Activated CD4-positive, alpha-beta T cell treated with anti-CD3 and anti-CD28 coated beads for 48 hours (primary cell): ENCODE results near the gene FAM83D.
A peak's percentile ranks its signal among the peaks of the same experiment; 100 is the strongest.
"Not testable (repeated sequence)": the region's sequence is repeated elsewhere in the genome, so short reads cannot be mapped to it uniquely, and the experiment has no call there.

Experiments used
- DNase-seq: peaks from one replicate; pipeline ENCODE4 v3.0.0-alpha.2; 2020

The FAM83D gene

DNA sequence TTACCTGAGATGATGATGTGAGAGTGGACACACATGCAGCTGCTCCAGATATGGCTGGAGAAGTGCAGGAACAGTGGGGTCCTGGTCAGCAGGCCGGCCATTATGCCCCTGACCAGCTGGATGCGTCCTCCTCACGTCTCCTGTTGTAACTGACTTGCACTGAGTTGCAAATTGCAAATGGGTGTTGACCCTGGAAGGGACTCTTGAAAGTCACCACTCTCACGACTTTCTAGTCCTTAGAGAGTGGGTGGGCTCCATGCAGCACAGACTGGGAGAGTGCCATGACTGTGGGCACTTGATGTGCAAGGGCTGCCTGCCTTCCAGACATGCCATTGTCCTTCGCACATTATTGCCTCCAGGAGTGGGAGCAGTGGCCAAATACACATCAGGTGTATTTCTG, 10.8 kb downstream of the FAM83D start:
- no peak for DNase-seq

DNA sequence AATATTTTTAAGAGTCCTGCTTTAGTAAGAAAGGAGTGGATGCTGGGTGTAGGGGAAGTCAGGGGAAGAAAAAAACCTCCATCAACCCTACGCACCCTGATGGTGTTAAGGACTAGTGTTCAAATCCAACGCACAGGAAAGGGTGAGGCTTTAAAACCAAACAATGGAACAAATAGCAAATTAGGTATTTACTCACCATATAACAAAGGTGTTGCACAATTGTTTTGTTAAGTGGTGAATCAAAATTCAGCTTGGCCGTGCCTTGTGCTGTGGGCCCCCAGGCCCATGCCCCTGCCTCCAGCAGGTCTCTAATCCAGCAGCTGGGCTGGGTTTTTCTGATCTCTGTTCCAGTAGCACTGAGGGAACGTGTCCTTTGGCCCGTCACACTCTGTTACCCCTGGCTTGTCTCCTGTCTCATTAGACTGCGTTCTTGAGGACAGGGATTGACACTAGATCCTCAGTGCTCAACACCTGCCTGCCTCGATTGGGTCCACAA, 11.8 kb downstream of the FAM83D start:
- DNase-seq = no peak

GRCh38 chr20:38939686-38940085, 13.5 kb downstream of the FAM83D start:
- no peak for DNase-seq

- no peak for DNase-seq
Measured at GRCh38 chr20:38940644-38941043, 14.4 kb downstream of the FAM83D start.

DNA sequence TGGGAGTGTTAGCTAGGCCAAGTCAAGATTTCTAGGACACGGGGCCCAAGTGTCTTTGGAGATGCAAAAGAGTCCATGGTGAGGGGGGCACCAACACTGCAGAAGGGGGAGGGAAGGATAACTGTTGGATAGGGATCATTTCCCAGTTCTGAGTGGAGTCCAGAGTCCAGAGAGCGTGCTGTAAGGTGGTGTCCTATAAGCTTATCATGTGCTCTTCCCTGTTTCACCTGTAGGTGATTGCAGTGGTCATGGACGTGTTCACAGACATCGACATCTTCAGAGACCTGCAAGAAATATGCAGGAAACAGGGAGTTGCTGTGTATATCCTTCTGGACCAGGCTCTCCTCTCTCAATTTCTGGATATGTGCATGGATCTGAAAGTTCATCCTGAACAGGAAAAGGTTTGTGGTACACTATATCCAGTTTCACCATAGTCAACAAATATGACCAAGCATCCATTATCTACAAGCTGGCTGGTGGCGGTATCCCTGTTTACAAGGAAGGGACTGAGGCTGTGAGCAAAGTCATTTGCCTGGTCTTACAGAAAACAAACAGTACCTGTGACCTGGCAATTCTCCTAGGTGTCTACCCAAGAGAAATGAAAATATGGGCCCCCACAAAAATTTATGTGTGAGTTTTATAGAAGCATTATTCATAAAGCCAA, 15.6 kb downstream of the FAM83D start:
- DNase-seq = no peak

DNA sequence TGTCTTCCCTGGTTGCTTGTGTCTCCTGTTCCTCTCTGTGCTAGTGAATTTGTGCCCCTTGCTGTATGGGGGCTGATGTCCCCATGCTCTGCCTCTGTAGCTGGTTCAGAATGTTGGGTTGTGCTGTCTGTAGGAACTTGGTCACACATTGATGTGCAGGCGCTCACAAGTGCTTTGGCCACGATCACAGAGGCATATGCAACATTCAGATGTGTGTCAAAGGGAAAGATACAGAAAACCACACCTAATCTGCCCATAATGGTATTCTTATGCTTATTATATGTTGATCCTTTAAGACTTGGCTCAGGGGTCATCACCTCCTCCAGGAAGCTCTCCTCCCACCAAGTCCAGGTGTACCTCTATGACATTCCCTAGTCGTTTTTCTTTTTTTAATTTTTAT, 18.8 kb downstream of the FAM83D start:
- no peak for DNase-seq

DNA sequence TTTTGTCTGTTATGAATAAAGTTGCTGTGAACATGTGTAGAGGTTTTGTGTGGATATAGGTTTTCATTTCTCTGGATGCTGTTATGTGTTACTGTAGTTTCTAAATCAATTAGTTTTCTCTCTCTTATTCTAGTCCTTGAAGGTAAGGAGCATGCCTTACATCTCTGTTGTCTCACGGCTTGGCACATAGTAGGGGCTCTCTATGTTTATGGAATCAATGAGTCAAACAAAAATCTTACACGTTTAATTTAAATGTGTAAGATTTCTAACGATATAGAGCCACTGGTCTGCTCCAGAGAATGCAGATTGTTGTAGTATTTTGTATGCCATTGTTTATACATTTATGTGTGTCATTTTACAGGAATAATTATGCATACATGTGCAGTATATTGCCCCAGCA, 20.6 kb downstream of the FAM83D start:
- no peak for DNase-seq

GRCh38 chr20:38947931-38948362, 21.7 kb downstream of the FAM83D start:
- DNase-seq = no peak

GRCh38 chr20:38950254-38950653, 24.0 kb downstream of the FAM83D start:
- no peak for DNase-seq

- DNase-seq = no peak
Measured at GRCh38 chr20:38951611-38952010, 25.4 kb downstream of the FAM83D start.

DNA sequence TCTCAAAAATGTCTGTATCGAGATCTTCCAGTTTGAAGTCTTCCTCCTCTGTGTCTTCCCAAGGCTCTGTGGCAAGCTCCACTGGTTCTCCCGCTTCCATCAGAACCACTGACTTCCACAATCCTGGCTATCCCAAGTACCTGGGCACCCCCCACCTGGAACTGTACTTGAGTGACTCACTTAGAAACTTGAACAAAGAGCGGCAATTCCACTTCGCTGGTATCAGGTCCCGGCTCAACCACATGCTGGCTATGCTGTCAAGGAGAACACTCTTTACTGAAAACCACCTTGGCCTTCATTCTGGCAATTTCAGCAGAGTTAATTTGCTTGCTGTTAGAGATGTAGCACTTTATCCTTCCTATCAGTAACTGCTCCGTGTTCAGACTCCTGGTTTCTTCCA, 25.9 kb downstream of the FAM83D start:
- DNase-seq = no peak

DNA sequence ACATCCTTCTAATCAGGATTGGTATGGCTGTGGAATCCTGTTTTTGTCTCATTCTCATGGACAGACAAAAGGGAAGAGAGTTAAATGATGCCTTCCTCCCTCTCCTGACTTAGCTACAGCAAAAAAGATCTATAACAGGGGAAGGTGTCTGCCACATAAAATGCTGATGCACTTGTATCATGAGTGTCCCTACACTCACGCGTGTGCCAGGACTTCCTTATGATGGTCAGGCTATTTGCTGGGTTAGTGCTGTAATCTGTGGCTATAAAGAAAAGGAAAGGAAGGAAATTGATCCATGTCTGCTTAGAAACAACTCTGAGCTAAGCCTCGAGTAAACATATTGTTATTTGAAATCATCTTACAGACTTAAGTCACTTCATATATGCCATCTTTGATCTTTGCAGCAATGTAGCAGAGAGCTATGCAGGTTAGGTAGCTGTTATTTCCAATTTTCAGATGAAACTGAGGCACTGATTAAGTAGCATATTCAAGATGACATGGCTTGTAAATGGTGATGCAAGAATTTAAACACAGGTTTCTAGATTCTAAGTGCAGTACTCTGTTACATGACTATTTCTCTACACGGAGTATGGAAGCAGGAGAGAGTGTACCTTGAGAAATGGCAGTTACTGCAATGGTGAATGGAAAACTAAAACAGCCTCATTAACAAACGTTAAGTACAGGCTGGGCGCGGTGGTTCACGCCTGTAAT, 27.6 kb downstream of the FAM83D start:
- DNase-seq = no peak

DNA sequence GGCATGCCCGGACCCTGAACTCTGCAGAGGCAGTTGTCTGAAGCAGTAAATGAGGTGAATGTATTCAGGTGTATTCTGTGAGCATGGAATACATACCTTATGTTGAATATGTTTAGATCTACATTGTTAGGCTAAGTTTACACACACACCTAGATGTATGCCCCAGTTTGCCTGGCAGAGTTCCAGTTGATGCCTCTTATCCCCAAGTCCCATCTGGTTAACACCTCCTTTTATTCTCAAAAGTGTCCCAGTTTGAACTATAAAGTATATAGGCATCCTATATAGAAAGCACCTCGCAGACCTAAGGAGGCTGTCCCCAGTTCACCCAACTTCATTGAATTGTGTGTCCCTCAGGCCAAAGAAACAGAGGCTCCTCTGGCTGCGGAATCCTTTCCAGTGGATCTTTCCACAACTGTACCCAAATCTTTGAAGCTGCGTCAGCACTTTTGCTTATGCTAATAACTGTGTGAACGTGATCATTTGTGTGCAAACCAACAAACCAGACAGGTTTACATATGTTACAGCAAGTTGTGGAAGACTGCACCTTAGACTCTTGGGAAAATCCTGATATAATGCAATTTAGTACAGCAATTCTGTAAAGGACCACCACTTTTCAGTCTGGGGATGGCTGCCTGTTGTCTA, 31.1 kb downstream of the FAM83D start:
- DNase-seq = no peak

GRCh38 chr20:38957915-38958485, 31.8 kb downstream of the FAM83D start:
- DNase-seq = no peak

- not testable (repeated sequence) for DNase-seq
Measured at GRCh38 chr20:38960187-38960687, 34.0 kb downstream of the FAM83D start.

GRCh38 chr20:38961530-38962043, 35.4 kb downstream of the FAM83D start:
- DNase-seq = peak; percentile 45

- peak; percentile 99 for DNase-seq
Measured at GRCh38 chr20:38962044-38962927, 36.1 kb downstream of the FAM83D start, which contains the start of gene DHX35. DHX35 (plus strand) TSS chr20:38962344; CDS start chr20:38962368, 24 bp downstream.

DNA sequence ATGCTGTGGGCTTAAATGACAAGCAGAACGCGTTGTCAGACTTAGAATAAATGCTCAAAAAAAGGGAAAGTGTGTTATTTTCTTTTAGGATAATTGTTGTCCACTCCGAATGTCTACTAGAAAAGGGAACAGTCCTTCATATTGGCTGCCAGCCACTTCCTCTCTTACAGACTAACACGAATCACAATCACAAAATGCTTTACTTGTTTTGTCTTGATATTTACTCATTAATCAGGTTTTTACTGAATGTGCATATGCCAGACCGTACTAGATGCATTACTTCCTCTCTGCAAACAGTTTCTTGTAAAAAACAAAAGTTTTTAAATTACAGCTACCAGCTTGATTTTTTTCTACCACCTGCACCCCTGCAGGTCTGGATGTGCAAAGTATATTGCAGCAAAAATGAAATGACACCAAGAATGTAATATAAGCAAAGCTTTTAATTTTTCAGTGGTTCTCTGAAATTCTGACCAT, 36.7 kb downstream of the FAM83D start:
- no peak for DNase-seq

DNA sequence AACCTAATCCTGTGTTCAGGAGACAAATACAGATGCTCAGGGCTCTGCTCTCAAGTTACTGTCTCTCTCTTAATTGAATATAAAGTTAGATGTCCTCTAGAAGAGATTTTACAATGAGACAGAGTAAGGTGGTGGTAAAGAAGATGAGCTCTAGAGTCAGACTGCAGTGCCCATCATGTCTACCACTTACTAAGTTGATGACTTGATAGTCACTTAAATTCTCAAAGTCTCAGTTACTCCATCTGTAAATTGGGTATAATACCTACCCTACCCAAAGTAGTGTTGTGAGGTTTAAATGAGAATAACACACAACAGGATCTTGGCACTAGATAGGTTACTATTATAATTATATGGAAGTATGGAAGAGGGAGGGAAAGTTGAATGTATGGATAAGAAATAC, 37.5 kb downstream of the FAM83D start:
- no peak for DNase-seq

- DNase-seq = no peak
Measured at GRCh38 chr20:38965264-38965663, 39.0 kb downstream of the FAM83D start.

- no peak for DNase-seq
Measured at GRCh38 chr20:38968090-38968489, 41.9 kb downstream of the FAM83D start.

- DNase-seq = no peak
Measured at GRCh38 chr20:38969708-38970107, 43.5 kb downstream of the FAM83D start.
